ENCODE data around the gene UBE2Q2. TPM values are rescaled to one million over a fixed set of nuclear protein-coding genes. Genes with fewer than 3 reads are reported as not detected.

UBE2Q2 gene
- polyA plus RNA-seq, 2 of the 4 experiments (the other 2 are of a cell fraction), result 36.5 to 50.6 TPM

DNA sequence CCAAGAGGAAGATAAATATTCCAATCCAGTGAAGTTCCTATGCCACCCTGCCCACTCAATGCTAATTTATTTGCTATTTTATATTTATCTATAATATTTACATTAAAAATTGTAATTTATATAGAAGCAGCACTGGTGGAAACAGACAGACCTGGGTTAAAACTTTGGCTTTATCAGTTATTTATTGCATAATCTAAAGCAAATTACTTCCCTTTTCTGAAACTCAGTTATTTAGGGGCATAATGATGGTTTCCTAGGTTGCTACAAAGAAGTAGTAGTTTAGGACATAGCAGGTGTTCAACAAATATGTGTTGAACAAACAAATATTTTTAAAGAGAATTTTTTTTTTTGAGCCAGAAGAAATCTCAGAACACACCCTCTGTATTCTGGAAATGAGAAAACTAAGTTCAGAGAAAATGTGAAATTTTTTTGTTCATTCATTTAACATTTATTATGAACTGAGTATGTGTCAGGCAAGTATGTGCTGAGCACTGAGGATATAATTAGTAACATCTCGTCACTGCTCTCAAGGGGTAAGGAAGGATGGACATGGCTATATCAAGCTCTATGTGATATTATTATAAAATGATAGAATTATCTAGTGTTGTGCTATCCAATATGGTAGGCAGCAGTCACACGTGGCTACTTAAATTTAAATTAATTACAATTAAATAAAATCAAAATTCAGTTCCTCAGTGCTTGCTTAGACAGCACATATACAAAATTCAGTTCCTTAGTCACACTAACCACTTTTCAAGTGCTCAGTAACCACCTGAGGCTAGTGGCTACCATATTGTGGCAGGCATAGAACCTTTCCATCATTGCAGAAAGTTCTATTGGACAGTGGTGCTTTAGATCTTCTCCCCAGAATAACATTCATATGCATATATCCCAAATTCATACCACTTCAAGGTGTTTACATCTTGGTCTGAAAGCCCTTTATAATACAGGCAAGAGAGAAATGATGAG, 7.0 kb upstream of the UBE2Q2 start:
- TF ChIP-seq BHLHE40 (IDR thresholded peaks at IDR 0.05; ENCODE audit: low read depth, low read length) (no peak), KDM5A (IDR thresholded peaks at IDR 0.05) (no peak), RCOR1 (IDR thresholded peaks at IDR 0.05; ENCODE audit: low read depth, low read length) (no peak), MYC (IDR thresholded peaks at IDR 0.05; ENCODE audit: borderline replicate concordance, low read length) (no peak), FOXS1 (CRISPR knock-in tag; IDR thresholded peaks at IDR 0.05) (no peak), HOXB13 (CRISPR knock-in tag; IDR thresholded peaks at IDR 0.05; ENCODE audit: low read depth) (no peak), CHD4 (IDR thresholded peaks at IDR 0.05; ENCODE audit: borderline replicate concordance) (no peak), JUNB (IDR thresholded peaks at IDR 0.05) (no peak), TP53 (CRISPR knock-in tag; IDR thresholded peaks at IDR 0.05) (no peak), CBX2 (IDR thresholded peaks at IDR 0.05; ENCODE audit: borderline replicate concordance, low read depth) (no peak), FOSB (CRISPR knock-in tag; IDR thresholded peaks at IDR 0.05) (no peak), ZSCAN20 (CRISPR knock-in tag; IDR thresholded peaks at IDR 0.05) (no peak)
- TF ChIP-seq, protein P1, sequence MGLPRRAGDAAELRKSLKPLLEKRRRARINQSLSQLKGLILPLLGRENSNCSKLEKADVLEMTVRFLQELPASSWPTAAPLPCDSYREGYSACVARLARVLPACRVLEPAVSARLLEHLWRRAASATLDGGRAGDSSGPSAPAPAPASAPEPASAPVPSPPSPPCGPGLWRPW (IDR thresholded peaks at IDR 0.05), result no peak
- TF ChIP-seq, protein P2, sequence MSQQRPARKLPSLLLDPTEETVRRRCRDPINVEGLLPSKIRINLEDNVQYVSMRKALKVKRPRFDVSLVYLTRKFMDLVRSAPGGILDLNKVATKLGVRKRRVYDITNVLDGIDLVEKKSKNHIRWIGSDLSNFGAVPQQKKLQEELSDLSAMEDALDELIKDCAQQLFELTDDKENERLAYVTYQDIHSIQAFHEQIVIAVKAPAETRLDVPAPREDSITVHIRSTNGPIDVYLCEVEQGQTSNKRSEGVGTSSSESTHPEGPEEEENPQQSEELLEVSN (IDR thresholded peaks at IDR 0.05; ENCODE audit: borderline replicate concordance, low read depth), result no peak
- TF ChIP-seq, protein P3, sequence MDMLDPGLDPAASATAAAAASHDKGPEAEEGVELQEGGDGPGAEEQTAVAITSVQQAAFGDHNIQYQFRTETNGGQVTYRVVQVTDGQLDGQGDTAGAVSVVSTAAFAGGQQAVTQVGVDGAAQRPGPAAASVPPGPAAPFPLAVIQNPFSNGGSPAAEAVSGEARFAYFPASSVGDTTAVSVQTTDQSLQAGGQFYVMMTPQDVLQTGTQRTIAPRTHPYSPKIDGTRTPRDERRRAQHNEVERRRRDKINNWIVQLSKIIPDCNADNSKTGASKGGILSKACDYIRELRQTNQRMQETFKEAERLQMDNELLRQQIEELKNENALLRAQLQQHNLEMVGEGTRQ (IDR thresholded peaks at IDR 0.05), result no peak
- TF ChIP-seq, protein P4, sequence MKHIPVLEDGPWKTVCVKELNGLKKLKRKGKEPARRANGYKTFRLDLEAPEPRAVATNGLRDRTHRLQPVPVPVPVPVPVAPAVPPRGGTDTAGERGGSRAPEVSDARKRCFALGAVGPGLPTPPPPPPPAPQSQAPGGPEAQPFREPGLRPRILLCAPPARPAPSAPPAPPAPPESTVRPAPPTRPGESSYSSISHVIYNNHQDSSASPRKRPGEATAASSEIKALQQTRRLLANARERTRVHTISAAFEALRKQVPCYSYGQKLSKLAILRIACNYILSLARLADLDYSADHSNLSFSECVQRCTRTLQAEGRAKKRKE (CRISPR knock-in tag; IDR thresholded peaks at IDR 0.05; ENCODE audit: low read depth), result no peak
- TF ChIP-seq, protein P5, sequence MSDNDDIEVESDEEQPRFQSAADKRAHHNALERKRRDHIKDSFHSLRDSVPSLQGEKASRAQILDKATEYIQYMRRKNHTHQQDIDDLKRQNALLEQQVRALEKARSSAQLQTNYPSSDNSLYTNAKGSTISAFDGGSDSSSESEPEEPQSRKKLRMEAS (IDR thresholded peaks at IDR 0.05), result no peak
- DNase-seq (ENCODE audit: low read depth in 1 of 2, low spot score in 1 of 2) (no peak), FAIRE-seq (no peak), ATAC-seq (no peak)
- ChIA-PET POLR2A (no interaction called here), CTCF (interaction anchor here (0.6 to 3.8 kb wide), 5 partner anchors 7 to 102 kb away, joined by 3 to 18 read pairs (median 5); no protein-coding TSS in a partner anchor)
- H3K9me3 ChIP-seq, result no peaks in the 10 kb centered on the region
- no peak overlapping the region for H3K4me3 ChIP-seq
- H3K4me1 ChIP-seq, result peaks cover 9% of the 10 kb centered on the region; the same call in 2 of the 3 replicates
- no peak overlapping the region for H3K27ac ChIP-seq
- no peak overlapping the region for H3K4me2 ChIP-seq
- WGBS (ENCODE audit: missing lambda C conversion rate), result 47% methylated on average over 2 of the region's 2 CpGs

DNA sequence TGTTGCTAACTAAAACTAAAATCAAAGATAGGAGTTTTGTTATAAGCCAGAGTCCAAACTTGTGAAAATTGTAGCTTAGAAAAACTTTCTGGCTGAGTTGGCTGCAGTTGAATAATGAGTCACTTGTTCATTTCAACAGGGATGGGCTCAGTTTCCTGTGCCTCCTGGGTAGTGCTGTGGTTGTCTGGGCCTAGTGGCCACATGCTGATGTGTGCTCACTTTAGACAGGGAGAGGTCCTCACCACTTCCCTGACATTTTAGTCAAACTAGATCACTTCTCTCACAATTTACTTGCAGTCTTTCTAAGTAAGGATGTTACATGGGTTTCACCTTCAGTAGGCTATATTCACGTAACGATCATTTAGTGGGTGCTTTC, 6.3 kb upstream of the UBE2Q2 start:
- WGBS (ENCODE audit: missing lambda C conversion rate), result 98% methylated on average over 2 of the region's 2 CpGs
- H3K9me3 ChIP-seq, result no peaks in the 10 kb centered on the region
- H3K4me3 ChIP-seq, result no peak overlapping the region
- peaks cover 9% of the 10 kb centered on the region; the same call in 2 of the 3 replicates for H3K4me1 ChIP-seq
- no peak overlapping the region for H3K27ac ChIP-seq
- ChIA-PET CTCF (interaction anchor here (0.6 to 3.8 kb wide), 4 partner anchors 8 to 151 kb away, joined by 3 to 18 read pairs (median 6); no protein-coding TSS in a partner anchor), POLR2A (no interaction called here)
- ATAC-seq (peak; percentile 64 to 65; a peak in 4 of 6 replicates), DNase-seq (ENCODE audit: low read depth in 1 of 2, low spot score in 1 of 2) (peak in 1 of 2 experiments; percentile 36), FAIRE-seq (no peak)
- H3K4me2 ChIP-seq, result no peak overlapping the region
- TF ChIP-seq ZFP36 (IDR thresholded peaks at IDR 0.05; ENCODE audit: borderline replicate concordance, partially characterized antibody) (no peak), FOSL2 (IDR thresholded peaks at IDR 0.05) (no peak), FOSL2 (CRISPR knock-in tag; IDR thresholded peaks at IDR 0.05) (0 out of 2 replicates have a peak, but pooled peaks have one; percentile 10), FOXS1 (CRISPR knock-in tag; IDR thresholded peaks at IDR 0.05) (no peak), TFCP2L1 (CRISPR knock-in tag; IDR thresholded peaks at IDR 0.05) (no peak), MAFK (IDR thresholded peaks at IDR 0.05; ENCODE audit: partially characterized antibody) (no peak)
- TF ChIP-seq, protein P5 (IDR thresholded peaks at IDR 0.05), result 0 out of 2 replicates have a peak, but pooled peaks have one; percentile 29

Data from A549 (cell line).